DOHH2 (cell line): ENCODE data around the gene MT1M.

Experiments
- CTCF ChIP-seq: fragments of 200-600 bp; sonication (generic); IDR thresholded peaks from one replicate; pipeline ENCODE4 v1.5.1; 2014; ENCODE audit warnings: antibody characterized with exemption, mild to moderate bottlenecking, low read depth, low read length; ENCODE audit not compliant: poor library complexity, severe bottlenecking
- EZH2phosphoT487 ChIP-seq: fragments of 200-600 bp; sonication (generic); IDR thresholded peaks from 2 replicates; pipeline ENCODE4 v1.6.1; 2017; ENCODE audit warnings: borderline replicate concordance, mild to moderate bottlenecking, antibody characterized with exemption, low read length, moderate library complexity, mixed read lengths

- TF ChIP-seq CTCF (no peak), EZH2phosphoT487 (0 out of 2 replicates have a peak, but pooled peaks have one; percentile 48)
Measured at GRCh38 chr16:56643833-56644232, 11.4 kb downstream of the MT1M start.
